GM23248 (cell line): ENCODE data around the gene LSM2.

Source experiments
- EZH2 ChIP-seq: fragments of 200-600 bp; sonication (generic); IDR thresholded peaks from 2 replicates; pipeline ENCODE4 v1.6.1; 2018; ENCODE audit warnings: antibody characterized with exemption, mild to moderate bottlenecking; ENCODE audit not compliant: insufficient read depth, poor library complexity, severe bottlenecking
- EZH2phosphoT487 ChIP-seq: fragments of 200-600 bp; sonication (generic); IDR thresholded peaks from 2 replicates; pipeline ENCODE4 v1.6.1; 2018; ENCODE audit warnings: antibody characterized with exemption, moderate library complexity, mild to moderate bottlenecking, low read depth; ENCODE audit not compliant: insufficient read depth

GRCh38 chr6:31796993-31797385, 9.8 kb downstream of the LSM2 start:
- TF ChIP-seq EZH2: no peak
- TF ChIP-seq EZH2phosphoT487: no peak
